DND-41 (cell line): ENCODE results near the gene QSER1.
A peak's percentile ranks its signal among the peaks of the same experiment; 100 is the strongest.

Experiments
- ATAC-seq: fragments of 200-7000 bp; cut with Tn5 transposase; 3 replicates; pipeline ENCODE4 v1.9.1; 2021; ENCODE audit warnings: low read depth; ENCODE audit not compliant: insufficient read depth
- DNase-seq: peaks from one replicate; pipeline ENCODE4 v3.0.0-alpha.2; 2020
- H2AFZ ChIP-seq: 2 replicates; pipeline ENCODE4 v1.6.0; 2012; ENCODE audit warnings: low read depth, low read length
- H3K27ac ChIP-seq: 2 replicates; pipeline ENCODE4 v1.5.1; 2012; ENCODE audit warnings: low read length, inconsistent platforms
- H3K27me3 ChIP-seq: fragments of 200-600 bp; sonication (generic); 2 replicates; pipeline ENCODE4 v1.6.0; 2012; ENCODE audit warnings: low read length, mild to moderate bottlenecking, inconsistent platforms; ENCODE audit not compliant: insufficient read depth, poor library complexity
- H3K36me3 ChIP-seq: 2 replicates; pipeline ENCODE4 v1.5.1; 2012; ENCODE audit warnings: low read length, inconsistent platforms; ENCODE audit not compliant: insufficient read depth
- H3K4me1 ChIP-seq: 2 replicates; pipeline ENCODE4 v1.5.1; 2012; ENCODE audit warnings: mild to moderate bottlenecking, low read length; ENCODE audit not compliant: insufficient read depth
- H3K4me2 ChIP-seq: 2 replicates; pipeline ENCODE4 v1.6.0; 2012; ENCODE audit warnings: mild to moderate bottlenecking, moderate library complexity, low read length, inconsistent platforms; ENCODE audit not compliant: insufficient read depth
- H3K4me3 ChIP-seq, 2 experiments: fragments of 200-600 bp in 1 of 2; shearing (Covaris generic) in 1 of 2; 2 replicates each; pipeline ENCODE4 v1.5.1; 2012 to 2016; ENCODE audit warnings: inconsistent platforms in 2 of 2, low read length in 2 of 2, mild to moderate bottlenecking in 2 of 2, low read depth in 1 of 2, moderate library complexity in 1 of 2
- H3K79me2 ChIP-seq: 2 replicates; pipeline ENCODE4 v1.6.0; 2012; ENCODE audit warnings: low read length, inconsistent platforms; ENCODE audit not compliant: insufficient read depth
- H3K9ac ChIP-seq: 2 replicates; pipeline ENCODE4 v1.6.0; 2012; ENCODE audit warnings: low read depth, mild to moderate bottlenecking, inconsistent platforms, low read length, moderate library complexity
- H3K9me3 ChIP-seq: 2 replicates; pipeline ENCODE4 v1.5.1; 2012; ENCODE audit warnings: low read length, moderate library complexity, mild to moderate bottlenecking, inconsistent platforms; ENCODE audit not compliant: insufficient read depth, severe bottlenecking
- H4K20me1 ChIP-seq: 2 replicates; pipeline ENCODE4 v1.6.0; 2012; ENCODE audit warnings: low read length; ENCODE audit not compliant: insufficient read depth
- CTCF ChIP-seq: IDR thresholded peaks from 2 replicates; pipeline ENCODE4 v1.5.1; 2012; ENCODE audit warnings: borderline replicate concordance, low read length, moderate library complexity, mild to moderate bottlenecking; ENCODE audit not compliant: poor library complexity, severe bottlenecking; ENCODE audit errors: extremely low read depth
- EZH2 ChIP-seq: IDR thresholded peaks from 3 replicates; pipeline ENCODE4 v1.6.1; 2012; ENCODE audit warnings: borderline replicate concordance, low read depth, mild to moderate bottlenecking, moderate library complexity, low read length, inconsistent platforms; ENCODE audit not compliant: severe bottlenecking

The QSER1 gene

GRCh38 chr11:32891657-32892354, 805 bp upstream of the QSER1 start:
- H4K20me1 ChIP-seq, result peaks cover 12% of the 10 kb centered on the region; the same call in 1 of the 2 replicates
- ATAC-seq, result no peak
- peaks cover 10% of the 10 kb centered on the region; the same call in 1 of the 2 replicates for H3K36me3 ChIP-seq
- no peaks in the 10 kb centered on the region for H3K9me3 ChIP-seq
- peak overlapping the region; percentile 94 for H2AFZ ChIP-seq
- H3K9ac ChIP-seq, result peak overlapping the region; percentile 99
- H3K4me3 ChIP-seq, result peak overlapping the region; percentile 66 to 83
- no peaks in the 10 kb centered on the region for H3K27me3 ChIP-seq
- peaks cover 37% of the 10 kb centered on the region for H3K79me2 ChIP-seq
- H3K4me2 ChIP-seq, result peak overlapping the region; percentile 71
- H3K27ac ChIP-seq, result peak overlapping the region; percentile 84
- TF ChIP-seq CTCF, result no peak
- DNase-seq, result no peak
- peaks cover 31% of the 10 kb centered on the region for H3K4me1 ChIP-seq

GRCh38 chr11:32893093-32893342, 407 bp downstream of the QSER1 start:
- peaks cover 35% of the 10 kb centered on the region for H3K4me1 ChIP-seq
- H3K4me3 ChIP-seq, result peak overlapping the region; percentile 70 to 83
- no peaks in the 10 kb centered on the region for H3K9me3 ChIP-seq
- H4K20me1 ChIP-seq, result peaks cover 23% of the 10 kb centered on the region
- TF ChIP-seq EZH2 (no peak), CTCF (no peak)
- peak overlapping the region; percentile 99 for H3K9ac ChIP-seq
- peak overlapping the region; percentile 71 for H3K4me2 ChIP-seq
- H2AFZ ChIP-seq, result peak overlapping the region; percentile 65
- peaks cover 49% of the 10 kb centered on the region for H3K79me2 ChIP-seq
- H3K27ac ChIP-seq, result peak overlapping the region; percentile 90
- no peak for DNase-seq
- peaks cover 10% of the 10 kb centered on the region; the same call in 1 of the 2 replicates for H3K36me3 ChIP-seq
- H3K27me3 ChIP-seq, result no peaks in the 10 kb centered on the region
- peak; percentile 54; the same call in 2 of the 3 replicates for ATAC-seq

- peak overlapping the region; percentile 90 for H3K27ac ChIP-seq
- peak; percentile 62 for TF ChIP-seq CTCF
- TF ChIP-seq EZH2, result no peak
- H3K9ac ChIP-seq, result peak overlapping the region; percentile 99
- peaks cover 35% of the 10 kb centered on the region for H3K4me1 ChIP-seq
- peaks cover 11% of the 10 kb centered on the region for H3K36me3 ChIP-seq
- H4K20me1 ChIP-seq, result peaks cover 23% of the 10 kb centered on the region
- DNase-seq, result no peak
- peak overlapping the region; percentile 70 to 83 for H3K4me3 ChIP-seq
- no peaks in the 10 kb centered on the region for H3K27me3 ChIP-seq
- H2AFZ ChIP-seq, result peak overlapping the region; percentile 65
- no peaks in the 10 kb centered on the region for H3K9me3 ChIP-seq
- peak; percentile 41 for ATAC-seq
- H3K4me2 ChIP-seq, result peak overlapping the region; percentile 71
- H3K79me2 ChIP-seq, result peaks cover 54% of the 10 kb centered on the region
Measured at GRCh38 chr11:32893343-32894148, 935 bp downstream of the QSER1 start.
